ENCODE results near the gene PCSK1.
"Not testable (repeated sequence)": the region's sequence is repeated elsewhere in the genome, so short reads cannot be mapped to it uniquely, and the experiment has no call there.

The PCSK1 gene

DNA sequence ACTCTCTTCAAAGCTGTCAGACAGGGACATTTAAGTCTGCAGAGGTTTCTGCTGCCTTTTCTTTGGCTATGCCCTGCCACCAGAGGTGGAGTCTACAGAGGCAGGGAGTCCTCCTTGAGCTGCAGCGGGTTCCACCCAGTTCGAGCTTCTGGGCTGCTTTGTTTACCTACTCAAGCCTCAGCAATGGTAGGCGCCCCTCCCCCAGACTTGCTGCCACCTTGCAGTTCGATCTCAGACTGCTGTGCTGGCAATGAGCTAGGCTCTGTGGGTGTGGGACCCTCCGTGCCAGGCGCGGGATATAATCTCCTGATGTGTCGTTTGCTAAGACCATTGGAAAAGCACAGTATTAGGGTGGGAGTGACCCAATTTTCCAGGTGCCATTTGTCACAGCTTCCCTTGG is 65.7 kb downstream of the PCSK1 start:
- DNase-seq, result not testable (repeated sequence)

- DNase-seq, result no peak
Observed at GRCh38 chr5:96354237-96354636, 78.8 kb downstream of the PCSK1 start.

DNA sequence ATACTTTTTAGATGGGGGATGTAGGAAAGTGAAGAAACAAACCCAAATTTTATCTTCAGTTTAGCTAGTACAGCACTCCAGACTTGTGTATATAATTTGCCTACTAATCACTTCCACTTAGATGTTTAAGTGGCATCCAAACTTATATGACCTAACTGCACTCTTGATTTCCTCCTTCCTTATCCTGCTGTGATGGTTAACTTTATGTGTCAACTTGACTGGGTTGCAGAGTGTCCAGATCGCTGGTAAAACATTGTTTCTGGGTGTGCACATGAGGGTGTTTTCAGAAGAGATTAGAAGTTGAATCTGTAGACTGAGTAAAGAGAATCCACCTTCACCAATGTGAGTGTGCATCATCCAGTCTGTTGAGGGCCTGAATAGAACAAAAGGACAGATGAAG is 79.8 kb downstream of the PCSK1 start:
- DNase-seq, result no peak

DNA sequence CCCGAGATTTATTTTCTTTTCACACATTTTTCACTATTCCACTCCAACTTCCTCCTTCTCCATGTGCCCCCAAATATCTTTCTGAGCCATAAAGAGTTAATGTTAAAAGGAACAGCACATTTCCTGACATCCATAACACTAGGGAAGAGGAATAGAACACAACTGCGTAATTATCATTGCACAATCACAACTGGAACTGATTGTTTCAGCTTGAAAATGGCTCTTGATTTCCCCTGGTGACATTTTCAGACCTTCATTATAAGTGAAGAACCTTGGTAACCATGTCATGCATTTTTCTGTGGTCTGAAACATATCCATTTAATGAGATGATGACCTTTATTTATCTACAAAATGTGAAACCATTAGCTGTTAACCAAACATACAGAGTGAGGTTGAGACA is 82.4 kb downstream of the PCSK1 start:
- no peak for DNase-seq

DNA sequence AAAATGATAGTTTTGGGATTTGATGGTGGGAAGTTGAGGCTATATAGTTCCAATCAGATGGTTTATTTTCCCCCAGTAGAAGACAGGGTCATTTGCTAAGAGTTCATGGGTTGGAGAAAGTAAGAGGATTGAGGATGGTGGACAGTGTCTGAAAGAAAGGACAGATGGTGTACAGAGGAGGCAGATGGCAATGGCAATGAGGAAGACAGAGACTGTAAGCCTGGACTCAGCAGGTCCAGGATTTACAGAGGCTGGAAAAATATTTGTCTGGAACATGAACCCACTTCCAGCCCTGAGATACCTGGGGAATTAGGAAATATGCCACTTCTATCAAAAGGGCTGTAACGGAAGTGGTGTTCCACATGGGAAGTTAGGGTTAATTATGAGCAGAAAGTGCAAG is 84.5 kb downstream of the PCSK1 start:
- no peak for DNase-seq

GRCh38 chr5:96347502-96348292 is 85.4 kb downstream of the PCSK1 start:
- no peak for DNase-seq

DNA sequence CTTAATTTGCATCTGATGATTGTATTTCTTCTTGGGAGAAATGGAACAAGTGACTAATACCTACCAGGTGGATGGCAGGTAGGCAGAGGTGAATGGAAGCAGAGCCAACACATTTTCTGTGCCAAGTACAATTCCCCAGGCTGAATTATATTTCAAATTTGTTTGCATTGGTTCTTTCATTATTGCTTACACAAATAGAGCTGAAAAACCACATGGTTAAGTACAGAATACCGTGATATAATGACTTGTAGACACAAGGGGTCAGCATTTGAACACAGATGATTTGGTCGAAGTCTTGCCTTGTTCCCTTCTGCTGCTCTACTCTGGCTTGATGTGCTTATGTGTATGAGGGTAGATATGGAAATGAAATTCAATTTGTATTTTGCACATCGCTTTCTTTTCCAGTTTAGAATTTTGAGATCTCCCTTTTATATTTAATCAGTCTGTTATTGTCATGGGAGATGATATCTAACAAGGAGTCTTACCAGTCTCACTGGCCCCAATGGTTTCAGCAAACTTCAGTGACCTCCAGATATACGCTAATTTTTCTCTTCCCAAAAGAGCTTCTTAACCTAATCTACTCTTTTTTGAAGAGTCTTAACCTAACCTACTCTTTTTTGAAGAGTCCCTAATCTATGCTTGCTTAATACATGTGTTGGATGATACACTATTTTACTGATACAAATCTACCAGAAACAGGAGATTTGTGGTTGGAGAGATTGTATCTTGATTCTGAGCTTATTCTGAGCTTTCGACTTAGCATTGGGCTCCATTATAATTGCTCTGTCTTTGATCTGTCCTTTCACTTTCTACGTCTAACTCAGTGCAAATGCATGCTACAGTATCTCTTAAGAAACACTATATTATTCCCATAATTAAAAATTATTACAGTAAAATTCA is 88.1 kb downstream of the PCSK1 start:
- DNase-seq, result peak; percentile 79

GRCh38 chr5:96343094-96343493 is 90.0 kb downstream of the PCSK1 start:
- DNase-seq, result no peak

DNA sequence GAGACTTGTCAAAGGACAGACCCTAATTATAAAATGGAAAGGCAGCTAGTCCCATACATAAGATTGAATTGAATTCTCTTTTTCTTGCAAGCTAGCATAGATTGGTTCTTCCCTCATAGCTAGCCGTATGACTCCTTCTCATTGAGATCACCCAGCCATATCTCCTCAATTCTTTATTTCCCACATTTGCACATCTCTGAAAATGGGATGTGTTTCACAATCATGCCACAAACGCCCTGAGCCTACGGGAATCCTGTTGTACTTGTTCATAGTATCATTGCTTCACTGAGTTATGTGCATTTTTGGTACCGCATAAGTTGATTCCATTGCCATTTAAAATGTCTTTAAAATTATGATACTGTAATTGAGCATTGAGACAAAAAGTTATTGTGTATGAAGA is 90.5 kb downstream of the PCSK1 start:
- no peak for DNase-seq

All from hematopoietic multipotent progenitor cell treated with erythropoietin and hydrocortisone succinate and interleukin-3 and kit ligand, for 6 days (in vitro differentiated cells).